HCT116 (cell line): ENCODE results near the gene UGT2B7. TPM values are rescaled to one million over a fixed set of nuclear protein-coding genes. Genes with fewer than 3 reads are reported as not detected.

Experiments used
- ATAC-seq: fragments of 200-7000 bp; cut with Tn5 transposase; 2 replicates; pipeline ENCODE4 v1.9.1; 2020; ENCODE audit warnings: mild to moderate bottlenecking, moderate library complexity
- BruUV-seq: library from RNA; stranded (reverse); fragments of 400-500 nt; replicated peaks from 2 replicates; lab custom pipeline; 2021; lab: Mats Ljungman, UMichigan
- CTCF ChIA-PET: fragments of 300-600 bp; sonication (Branson Sonifier 250); formaldehyde crosslinking; loops from one replicate; lab custom pipeline; 2021; ENCODE audit warnings: antibody characterized with exemption; lab: Charles Lee
- POLR2A ChIA-PET: fragments of 300-600, 350-600 bp; sonication (Branson Sonifier 250); formaldehyde crosslinking; loops from one replicate; lab custom pipeline; 2021; ENCODE audit warnings: antibody characterized with exemption; lab: Charles Lee
- RAD21 ChIA-PET, 2 experiments: fragments of 300-600 bp; sonication (Branson Sonifier 250); formaldehyde crosslinking; loops; one replicate each; lab custom pipeline; 2023; ENCODE audit warnings: low total read pairs in 2 of 2; ENCODE audit not compliant: uncharacterized antibody in 2 of 2, unreplicated experiment in 2 of 2, low non-redundant PET in 1 of 2; lab: Charles Lee
- DNase-seq: peaks from one replicate; pipeline ENCODE4 v3.0.0-alpha.2; 2010; ENCODE audit warnings: low read depth, low spot score
- H2AFZ ChIP-seq: fragments of 200-600 bp; shearing (Covaris generic), sonication (generic); 2 replicates; pipeline ENCODE4 v1.6.1; 2017; ENCODE audit warnings: low read depth, mixed run types, mixed read lengths, antibody characterized with exemption, low read length; ENCODE audit not compliant: poor library complexity, severe bottlenecking
- H3K27ac ChIP-seq: 2 replicates; pipeline ENCODE4 v1.5.1; 2012; ENCODE audit warnings: low read depth, low read length
- H3K27me3 ChIP-seq: fragments of 200-600 bp; sonication (generic); 2 replicates; pipeline ENCODE4 v1.6.1; 2016; ENCODE audit warnings: mixed run types, low read length, mixed read lengths; ENCODE audit not compliant: insufficient read depth
- H3K36me3 ChIP-seq, 2 experiments: fragments of 200-500 bp in 1 of 2; fragments of 200-600 bp in 1 of 2; sonication (Bioruptor generic) in 1 of 2; sonication (generic) in 1 of 2; 2 replicates each; pipeline versions ENCODE4 v1.5.1 to v1.6.1; 2014 to 2016; ENCODE audit warnings: low read length in 2 of 2, inconsistent platforms in 1 of 2, mixed read lengths in 1 of 2, mixed run types in 1 of 2; ENCODE audit not compliant: insufficient read depth in 2 of 2, control insufficient read depth in 1 of 2
- H3K4me1 ChIP-seq, 2 experiments: fragments of 200-600 bp in 1 of 2; sonication (generic) in 1 of 2; 2 replicates each; pipeline versions ENCODE4 v1.5.1 to v1.6.1; 2012 to 2017; ENCODE audit warnings: low read length in 2 of 2, inconsistent platforms in 1 of 2, mild to moderate bottlenecking in 1 of 2, mixed read lengths in 1 of 2, mixed run types in 1 of 2, moderate library complexity in 1 of 2; ENCODE audit not compliant: insufficient read depth in 2 of 2, control insufficient read depth in 1 of 2
- H3K4me2 ChIP-seq: fragments of 200-600 bp; sonication (generic); 2 replicates; pipeline ENCODE4 v1.6.1; 2017; ENCODE audit warnings: mixed run types, low read length, mixed read lengths
- H3K4me3 ChIP-seq, 2 experiments: fragments of 200-600 bp in 1 of 2; sonication (generic) in 1 of 2; replicated peaks in 1 of 2; 2 replicates each; pipeline ENCODE4 v1.5.1; 2011 to 2016; ENCODE audit warnings: low read length in 2 of 2, control low read depth in 1 of 2, low read depth in 1 of 2, mild to moderate bottlenecking in 1 of 2, mixed read lengths in 1 of 2, mixed run types in 1 of 2
- H3K79me2 ChIP-seq: fragments of 200-600 bp; sonication (generic); 2 replicates; pipeline ENCODE4 v1.6.1; 2017; ENCODE audit warnings: mild to moderate bottlenecking, mixed run types, low read length, moderate library complexity, mixed read lengths; ENCODE audit not compliant: insufficient read depth
- H3K9ac ChIP-seq: fragments of 200-600 bp; sonication (generic); 2 replicates; pipeline ENCODE4 v1.6.1; 2016; ENCODE audit warnings: low read length, mixed read lengths
- H3K9me2 ChIP-seq: fragments of 200-600 bp; sonication (generic), shearing (Covaris generic); 2 replicates; pipeline ENCODE4 v1.6.1; 2017; ENCODE audit warnings: mixed run types, mild to moderate bottlenecking, moderate library complexity; ENCODE audit not compliant: insufficient read depth
- H3K9me3 ChIP-seq, 2 experiments: fragments of 200-500 bp in 1 of 2; fragments of 200-600 bp in 1 of 2; sonication (Bioruptor generic) in 1 of 2; sonication (generic) in 1 of 2; 2 replicates each; pipeline ENCODE4 v1.6.1; 2014 to 2017; ENCODE audit warnings: low read length in 2 of 2, mixed read lengths in 2 of 2, inconsistent platforms in 1 of 2, low read depth in 1 of 2, mild to moderate bottlenecking in 1 of 2, mixed run types in 1 of 2, moderate library complexity in 1 of 2; ENCODE audit not compliant: control insufficient read depth in 1 of 2, insufficient read depth in 1 of 2
- H4K20me1 ChIP-seq: fragments of 200-600 bp; sonication (generic), shearing (Covaris generic); 2 replicates; pipeline ENCODE4 v1.6.1; 2017; ENCODE audit warnings: mixed run types, mild to moderate bottlenecking, moderate library complexity; ENCODE audit not compliant: insufficient read depth
- CBX3 ChIP-seq: IDR thresholded peaks from 2 replicates; pipeline ENCODE4 v1.6.1; 2012; ENCODE audit warnings: low read depth
- CEBPB ChIP-seq: IDR thresholded peaks from 2 replicates; pipeline ENCODE4 v1.6.1; 2012; ENCODE audit warnings: low read depth
- EGR1 ChIP-seq: IDR thresholded peaks from 2 replicates; pipeline ENCODE4 v1.6.1; 2012; ENCODE audit warnings: low read depth
- ELF1 ChIP-seq: IDR thresholded peaks from 2 replicates; pipeline ENCODE4 v1.6.1; 2012; ENCODE audit warnings: low read depth, borderline replicate concordance
- EZH2 ChIP-seq: fragments of 200-600 bp; sonication (generic); IDR thresholded peaks from 2 replicates; pipeline ENCODE4 v1.6.1; 2017; ENCODE audit warnings: antibody characterized with exemption, mixed run types
- EZH2phosphoT487 ChIP-seq: fragments of 200-600 bp; IDR thresholded peaks from 2 replicates; pipeline ENCODE4 v1.6.1; 2018; ENCODE audit warnings: antibody characterized with exemption, borderline replicate concordance
- POLR2AphosphoS5 ChIP-seq: IDR thresholded peaks from 2 replicates; pipeline ENCODE4 v1.6.1; 2011; ENCODE audit warnings: mild to moderate bottlenecking, low read depth, low read length, moderate library complexity
- RAD21 ChIP-seq: IDR thresholded peaks from 2 replicates; pipeline ENCODE4 v1.6.1; 2012; ENCODE audit warnings: low read depth, mild to moderate bottlenecking
- SP1 ChIP-seq: IDR thresholded peaks from 2 replicates; pipeline ENCODE4 v1.6.1; 2012; ENCODE audit warnings: low read depth
- SRF ChIP-seq: IDR thresholded peaks from 2 replicates; pipeline ENCODE4 v1.6.1; 2012; ENCODE audit warnings: low read depth
- TCF7L2 ChIP-seq: IDR thresholded peaks from 2 replicates; pipeline ENCODE4 v1.7.0; 2011; ENCODE audit warnings: borderline replicate concordance, inconsistent platforms; ENCODE audit not compliant: insufficient read depth, insufficient read length; ENCODE audit errors: extremely low read depth
- YY1 ChIP-seq: IDR thresholded peaks from 2 replicates; pipeline ENCODE4 v1.6.1; 2011; ENCODE audit warnings: low read length, low read depth, moderate library complexity, mild to moderate bottlenecking; ENCODE audit not compliant: insufficient replicate concordance; ENCODE audit errors: extremely low read depth
- ZNF274 ChIP-seq: fragments of 200-500 bp; sonication (Bioruptor generic); IDR thresholded peaks from 2 replicates; pipeline ENCODE4 v1.6.1; 2014; ENCODE audit warnings: mild to moderate bottlenecking, low read depth, low read length, inconsistent platforms
- intact Hi-C: fragments of 100-400 bp; cut with micrococcal nuclease; formaldehyde crosslinking; loops from 2 replicates; pipeline ENCODE4 v1.10.0; 2022
- total RNA-seq: library from RNA; stranded (reverse); gene quantifications from one replicate; pipeline ENCODE4 v1.2.1, GENCODE V29; 2021; ENCODE audit not compliant: unreplicated experiment
- TF ChIP-seq, protein P1 (sequence below): IDR thresholded peaks from 2 replicates; pipeline ENCODE4 v1.6.1; 2011; ENCODE audit warnings: mild to moderate bottlenecking, low read length, moderate library complexity; ENCODE audit not compliant: insufficient replicate concordance; ENCODE audit errors: extremely low read depth
- TF ChIP-seq, protein P2 (sequence below): IDR thresholded peaks from 2 replicates; pipeline ENCODE4 v1.6.1; 2012
- TF ChIP-seq, protein P3 (sequence below): IDR thresholded peaks from 2 replicates; pipeline ENCODE4 v1.6.1; 2012

The UGT2B7 gene
- total RNA-seq, 1 experiment from 2014 or later, result not detected

DNA sequence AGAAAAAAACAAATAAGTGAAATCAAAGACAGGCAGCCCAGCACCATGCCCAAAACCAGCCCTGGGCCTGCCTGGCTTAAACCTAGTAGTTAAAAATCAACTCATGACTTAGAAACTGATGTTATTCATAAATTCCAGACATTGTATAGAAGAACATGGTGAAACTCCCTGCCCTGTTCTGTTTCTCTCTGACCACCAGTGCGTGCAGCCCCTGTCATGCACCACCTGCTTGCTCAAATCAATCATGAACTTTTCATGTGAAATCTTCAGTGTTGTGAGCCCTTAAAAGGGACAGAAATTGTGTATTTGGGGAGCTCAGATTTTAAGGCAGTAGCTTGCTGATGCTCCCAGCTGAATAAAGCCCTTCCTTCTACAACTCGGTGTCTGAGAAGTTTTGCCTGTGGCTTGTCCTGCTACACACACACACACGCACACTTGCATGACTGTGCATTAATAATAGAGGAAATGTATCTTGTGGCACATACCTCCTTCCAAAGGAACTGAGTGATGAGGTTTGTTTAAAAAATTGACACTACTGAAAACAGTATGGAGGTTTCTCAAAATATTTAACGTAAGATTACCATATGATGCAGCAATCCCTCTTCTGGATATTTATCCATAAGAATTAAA is 39.2 kb upstream of the UGT2B7 start:
- no peaks in the 10 kb centered on the region for H3K9me3 ChIP-seq
- H3K27me3 ChIP-seq, result no peaks in the 10 kb centered on the region
- no peak overlapping the region for H3K4me3 ChIP-seq
- H2AFZ ChIP-seq, result no peak overlapping the region
- CTCF ChIA-PET, result no interaction called here
- no peak for ATAC-seq
- H3K4me1 ChIP-seq, result peaks cover 0 to 4% of the 10 kb centered on the region in 2 experiments; a peak in 1 of 4 replicates
- TF ChIP-seq SP1, result no peak
- no peak for TF ChIP-seq YY1
- TF ChIP-seq TCF7L2, result no peak
- TF ChIP-seq, all 23 proteins: peak for 0
- intact Hi-C loops, result no loop called here
- Histone ChIP-seq H3K27ac (no peak overlapping the region), H4K20me1 (no peaks in the 10 kb centered on the region), H3K9ac (no peak overlapping the region), H3K79me2 (no peaks in the 10 kb centered on the region), H3K36me3 (no peaks in the 10 kb centered on the region), H3K9me2 (no peaks in the 10 kb centered on the region), H3K4me2 (no peak overlapping the region)
- DNase-seq, result no peak
- POLR2A ChIA-PET, result no interaction called here
- BruUV-seq, result no TSS peak
- RAD21 ChIA-PET, result no interaction called here

DNA sequence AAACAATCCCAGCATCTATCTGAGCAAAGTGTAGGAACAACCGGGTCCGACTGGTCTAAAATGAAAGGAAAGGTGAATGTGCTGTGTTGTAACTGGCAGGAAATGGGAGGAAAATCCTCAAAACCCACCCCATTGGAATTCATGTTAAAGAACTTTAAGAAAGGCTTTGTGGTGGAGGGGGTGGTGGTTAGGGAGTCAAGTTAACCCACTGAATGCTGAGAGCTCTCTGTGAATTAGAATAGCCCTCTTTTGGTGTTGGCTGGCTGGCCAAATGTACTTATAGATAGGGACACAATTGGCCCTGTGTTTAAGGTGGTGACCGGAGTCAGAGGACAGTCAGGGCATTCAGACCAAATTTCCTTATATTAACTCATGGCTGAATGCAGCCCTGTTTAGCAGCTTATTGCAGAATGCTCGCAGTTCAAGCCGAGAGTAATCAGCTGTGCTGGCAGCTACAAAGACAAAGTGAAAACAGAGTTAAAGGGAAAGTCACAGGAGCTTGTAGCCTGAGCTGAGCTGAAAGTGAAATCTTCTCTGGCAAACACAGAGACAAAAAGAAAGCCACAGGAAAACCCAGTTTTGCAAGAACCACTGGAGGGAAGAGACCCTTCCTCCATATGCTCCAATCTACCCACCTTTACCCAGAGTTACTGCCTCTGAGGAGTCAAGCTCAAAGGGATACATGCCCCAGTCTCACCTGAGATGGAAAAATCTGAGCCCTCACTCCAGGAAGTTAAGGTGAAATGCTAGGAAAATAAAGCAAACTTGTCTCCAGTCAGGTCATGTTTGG is 38.5 kb upstream of the UGT2B7 start:
- no peaks in the 10 kb centered on the region for H3K79me2 ChIP-seq
- no peaks in the 10 kb centered on the region for H4K20me1 ChIP-seq
- no peak overlapping the region for H3K27ac ChIP-seq
- no peak for ATAC-seq
- ChIA-PET RAD21 (no interaction called here), CTCF (no interaction called here), POLR2A (no interaction called here)
- H3K9me2 ChIP-seq, result no peaks in the 10 kb centered on the region
- H3K4me1 ChIP-seq, result peaks cover 0 to 4% of the 10 kb centered on the region in 2 experiments; a peak in 1 of 4 replicates
- intact Hi-C loops, result no loop called here
- TF ChIP-seq TCF7L2 (no peak), EZH2 (no peak), ZNF274 (no peak), SP1 (no peak), EGR1 (no peak), YY1 (no peak), CEBPB (no peak), POLR2AphosphoS5 (no peak), CBX3 (no peak), RAD21 (no peak), SRF (no peak), EZH2phosphoT487 (no peak), ELF1 (no peak)
- TF ChIP-seq, protein P1, sequence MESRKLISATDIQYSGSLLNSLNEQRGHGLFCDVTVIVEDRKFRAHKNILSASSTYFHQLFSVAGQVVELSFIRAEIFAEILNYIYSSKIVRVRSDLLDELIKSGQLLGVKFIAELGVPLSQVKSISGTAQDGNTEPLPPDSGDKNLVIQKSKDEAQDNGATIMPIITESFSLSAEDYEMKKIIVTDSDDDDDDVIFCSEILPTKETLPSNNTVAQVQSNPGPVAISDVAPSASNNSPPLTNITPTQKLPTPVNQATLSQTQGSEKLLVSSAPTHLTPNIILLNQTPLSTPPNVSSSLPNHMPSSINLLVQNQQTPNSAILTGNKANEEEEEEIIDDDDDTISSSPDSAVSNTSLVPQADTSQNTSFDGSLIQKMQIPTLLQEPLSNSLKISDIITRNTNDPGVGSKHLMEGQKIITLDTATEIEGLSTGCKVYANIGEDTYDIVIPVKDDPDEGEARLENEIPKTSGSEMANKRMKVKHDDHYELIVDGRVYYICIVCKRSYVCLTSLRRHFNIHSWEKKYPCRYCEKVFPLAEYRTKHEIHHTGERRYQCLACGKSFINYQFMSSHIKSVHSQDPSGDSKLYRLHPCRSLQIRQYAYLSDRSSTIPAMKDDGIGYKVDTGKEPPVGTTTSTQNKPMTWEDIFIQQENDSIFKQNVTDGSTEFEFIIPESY, result no peak
- TF ChIP-seq, protein P2, sequence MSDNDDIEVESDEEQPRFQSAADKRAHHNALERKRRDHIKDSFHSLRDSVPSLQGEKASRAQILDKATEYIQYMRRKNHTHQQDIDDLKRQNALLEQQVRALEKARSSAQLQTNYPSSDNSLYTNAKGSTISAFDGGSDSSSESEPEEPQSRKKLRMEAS, result no peak
- TF ChIP-seq, protein P3, sequence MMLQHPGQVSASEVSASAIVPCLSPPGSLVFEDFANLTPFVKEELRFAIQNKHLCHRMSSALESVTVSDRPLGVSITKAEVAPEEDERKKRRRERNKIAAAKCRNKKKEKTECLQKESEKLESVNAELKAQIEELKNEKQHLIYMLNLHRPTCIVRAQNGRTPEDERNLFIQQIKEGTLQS, result no peak
- H3K9ac ChIP-seq, result no peak overlapping the region
- H3K27me3 ChIP-seq, result no peaks in the 10 kb centered on the region
- H3K4me2 ChIP-seq, result no peak overlapping the region
- H2AFZ ChIP-seq, result no peak overlapping the region
- no TSS peak for BruUV-seq
- H3K9me3 ChIP-seq, result no peaks in the 10 kb centered on the region
- DNase-seq, result no peak
- H3K36me3 ChIP-seq, result no peaks in the 10 kb centered on the region
- H3K4me3 ChIP-seq, result no peak overlapping the region
